Spleen (tissue), 11 donors: ENCODE results near the gene UGT1A5. TPM values are rescaled to one million over a fixed set of nuclear protein-coding genes. Genes with fewer than 3 reads are reported as not detected.

ENCODE experiments used
- DNase-seq: peaks from one replicate; pipeline ENCODE4 v3.0.0-alpha.2; 2020
- H3K27ac ChIP-seq, 8 donors: fragments of 200-600 bp; sonication (generic) in 7 of 8; 1 replicate in 4 of 8; 2 replicates in 4 of 8; pipeline versions ENCODE4 v1.5.0 to v1.8.0; 2016 to 2021; ENCODE audit warnings: inconsistent platforms in 4 of 8, mild to moderate bottlenecking in 4 of 8, moderate library complexity in 1 of 8
- H3K27me3 ChIP-seq, 7 donors: fragments of 200-600 bp; sonication (generic) in 6 of 7; replicated peaks in 1 of 7; 1 replicate in 4 of 7; 2 replicates in 3 of 7; pipeline versions ENCODE4 v1.5.0 to v1.8.0; 2016 to 2021; ENCODE audit warnings: inconsistent platforms in 3 of 7, mild to moderate bottlenecking in 1 of 7
- H3K36me3 ChIP-seq, 6 donors: fragments of 200-600 bp; sonication (generic) in 5 of 6; 1 replicate in 4 of 6; 2 replicates in 2 of 6; pipeline versions ENCODE4 v1.5.0 to v1.8.0; 2016 to 2021; ENCODE audit warnings: inconsistent platforms in 2 of 6
- H3K4me1 ChIP-seq, 6 donors: fragments of 200-600 bp; sonication (generic) in 5 of 6; 1 replicate in 3 of 6; 2 replicates in 3 of 6; pipeline versions ENCODE4 v1.5.0 to v1.8.0; 2016 to 2021; ENCODE audit warnings: inconsistent platforms in 3 of 6
- H3K4me3 ChIP-seq, 8 donors: fragments of 200-600 bp; sonication (generic) in 7 of 8; 1 replicate in 4 of 8; 2 replicates in 4 of 8; pipeline versions ENCODE4 v1.5.0 to v1.8.0; 2016 to 2021; ENCODE audit warnings: inconsistent platforms in 4 of 8, mild to moderate bottlenecking in 4 of 8, moderate library complexity in 2 of 8
- H3K9me3 ChIP-seq, 8 donors: fragments of 200-600 bp; sonication (generic) in 7 of 8; 1 replicate in 4 of 8; 2 replicates in 4 of 8; pipeline versions ENCODE4 v1.5.0 to v1.8.0; 2016 to 2021; ENCODE audit warnings: inconsistent platforms in 4 of 8
- POLR2A ChIP-seq, 3 donors: fragments of 450-650 bp; IDR thresholded peaks; one replicate each; pipeline ENCODE4 v1.5.1; 2017; ENCODE audit warnings: antibody characterized with exemption in 3 of 3, mild to moderate bottlenecking in 1 of 3
- POLR2AphosphoS5 ChIP-seq, 3 donors: sonication (generic); formaldehyde crosslinking; IDR thresholded peaks; one replicate each; pipeline ENCODE4 v1.5.1; 2017; ENCODE audit warnings: antibody characterized with exemption in 3 of 3
- WGBS, 5 donors: extraction: QIAGEN DNeasy Blood & Tissue Kit in 3 of 5; methylation state at CpG; one replicate each; pipeline versions ENCODE4 v1.1.5 to v1.1.7; 2013 to 2018; 5-methylcytosine and 5-hydroxymethylcytosine counted together
- intact Hi-C: fragments of 100-400 bp; cut with DNase I; formaldehyde crosslinking; loops from one replicate; pipeline ENCODE4 v1.15.0; 2023; ENCODE audit warnings: low total_unique reads
- polyA plus RNA-seq, 3 donors: library from polyadenylated mRNA; stranded (reverse); fragments of 200-250 nt; gene quantifications; one replicate each; pipeline ENCODE4 v1.2.1, GENCODE V29; 2013
- total RNA-seq, 7 donors: library from RNA; depleted of rRNA in 3 of 7; stranded (reverse); fragments of >200 nt in 3 of 7; fragmentation: NEBNext Ultra II Directional in 4 of 7; extraction: Animal tissue kit (Norgen Biotek cat#: 25700) in 4 of 7; gene quantifications; one replicate each; pipeline versions ENCODE4 v1.1.0 to v1.2.1, GENCODE V29; 2016 to 2021
- TF ChIP-seq, protein P1 (sequence below), 11 experiments: fragments of 200-600 bp in 7 of 11; fragments of 450-650 bp in 4 of 11; sonication (generic) in 4 of 11; IDR thresholded peaks in 8 of 11; conservative IDR thresholded peaks in 3 of 11; 1 replicate in 7 of 11; 2 replicates in 4 of 11; pipeline versions ENCODE4 v1.4.0 to v1.8.0; 2016 to 2021; ENCODE audit warnings: antibody characterized with exemption in 11 of 11, inconsistent platforms in 4 of 11, mild to moderate bottlenecking in 1 of 11
- donor health status: healthy with polysubstance abuse.
- donor health status: DM: no; HTN: no; CAD: no; lungs with moderate emphysema.
- donor health status: DM: no; HTN: no; CAD: no.
- donor health status: Bipolar disorder and iron deficiency.
- donor health status: healthy.
- donor health status: DM: no; HTN: no; CAD: no.
- donor health status: DM: yes; HTN: yes; CAD: no.

UGT1A5 gene
- total and polyA plus RNA-seq, 10 donors = not detected

DNA sequence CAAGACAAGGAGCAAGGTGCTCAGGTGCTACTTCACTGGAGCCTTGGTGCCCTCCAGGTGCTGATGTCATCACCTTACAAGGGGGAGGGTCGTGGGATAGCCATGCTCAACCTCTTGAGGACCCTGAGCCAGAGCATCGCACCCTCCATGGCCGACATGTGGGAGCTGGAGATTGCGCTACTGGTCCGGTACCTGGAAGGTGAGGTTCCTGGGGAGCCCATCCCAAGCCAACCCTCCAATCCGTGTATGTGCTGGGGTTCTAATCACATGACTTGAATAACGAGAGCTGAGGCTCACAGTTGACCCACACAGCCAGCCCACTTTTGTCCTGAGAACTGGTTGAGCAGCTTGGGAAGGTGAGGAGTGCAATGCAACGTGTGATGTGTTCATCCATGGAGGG is 91.3 kb downstream of the UGT1A5 start:
- no peak overlapping the region for H3K4me3 ChIP-seq
- intact Hi-C loops = no loop called here
- TF ChIP-seq POLR2AphosphoS5 (IDR thresholded peaks at IDR 0.05) (no peak), POLR2A (IDR thresholded peaks at IDR 0.05) (no peak)
- TF ChIP-seq, protein P1, sequence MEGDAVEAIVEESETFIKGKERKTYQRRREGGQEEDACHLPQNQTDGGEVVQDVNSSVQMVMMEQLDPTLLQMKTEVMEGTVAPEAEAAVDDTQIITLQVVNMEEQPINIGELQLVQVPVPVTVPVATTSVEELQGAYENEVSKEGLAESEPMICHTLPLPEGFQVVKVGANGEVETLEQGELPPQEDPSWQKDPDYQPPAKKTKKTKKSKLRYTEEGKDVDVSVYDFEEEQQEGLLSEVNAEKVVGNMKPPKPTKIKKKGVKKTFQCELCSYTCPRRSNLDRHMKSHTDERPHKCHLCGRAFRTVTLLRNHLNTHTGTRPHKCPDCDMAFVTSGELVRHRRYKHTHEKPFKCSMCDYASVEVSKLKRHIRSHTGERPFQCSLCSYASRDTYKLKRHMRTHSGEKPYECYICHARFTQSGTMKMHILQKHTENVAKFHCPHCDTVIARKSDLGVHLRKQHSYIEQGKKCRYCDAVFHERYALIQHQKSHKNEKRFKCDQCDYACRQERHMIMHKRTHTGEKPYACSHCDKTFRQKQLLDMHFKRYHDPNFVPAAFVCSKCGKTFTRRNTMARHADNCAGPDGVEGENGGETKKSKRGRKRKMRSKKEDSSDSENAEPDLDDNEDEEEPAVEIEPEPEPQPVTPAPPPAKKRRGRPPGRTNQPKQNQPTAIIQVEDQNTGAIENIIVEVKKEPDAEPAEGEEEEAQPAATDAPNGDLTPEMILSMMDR (IDR thresholded peaks at IDR 0.05 in 8 of 11, conservative IDR thresholded peaks at IDR 0.05 in 3 of 11) = no peak
- no peaks in the 10 kb centered on the region for H3K36me3 ChIP-seq
- H3K4me1 ChIP-seq = no peaks in the 10 kb centered on the region
- H3K27me3 ChIP-seq = peaks cover 0 to 42% (median 0%) of the 10 kb centered on the region in 7 donors
- no peak overlapping the region for H3K27ac ChIP-seq
- 64 to 76% (median 67%) methylated on average over 7 to 8 of the region's 8 CpGs for WGBS, 5 donors
- H3K9me3 ChIP-seq = no peaks in the 10 kb centered on the region
- DNase-seq = peak; percentile 29

DNA sequence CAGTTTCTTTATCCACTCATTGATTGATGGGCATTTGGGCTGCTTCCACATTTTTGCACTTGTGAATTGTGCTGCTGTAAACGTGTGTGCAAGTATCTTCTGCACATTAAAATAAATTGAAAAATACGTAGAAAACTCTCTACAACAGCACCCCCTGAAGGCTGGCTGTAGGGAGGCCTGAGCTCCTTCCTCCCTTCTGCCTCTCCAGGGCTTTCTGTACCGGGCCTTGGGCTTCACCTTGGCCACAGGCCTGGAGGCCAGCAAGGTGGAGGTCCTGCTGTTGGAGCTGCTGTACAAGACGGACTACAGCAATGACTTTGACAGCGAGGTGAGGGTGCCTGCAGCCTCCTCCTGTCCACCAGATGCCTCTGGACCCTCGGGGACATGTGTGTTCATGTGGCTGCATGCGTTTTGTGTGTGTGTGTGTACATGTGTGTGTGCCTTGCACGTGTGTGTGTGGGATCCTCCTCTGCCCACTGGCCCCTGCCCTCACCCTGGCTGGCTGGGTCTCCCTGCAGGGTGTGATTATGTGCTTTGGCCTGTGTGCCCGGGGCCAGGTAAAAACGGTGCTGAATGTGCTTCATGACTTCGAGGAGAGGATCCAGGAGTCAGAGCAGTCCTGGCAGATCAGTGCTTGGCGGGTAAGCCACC is 94.6 kb downstream of the UGT1A5 start:
- TF ChIP-seq, protein P1 (IDR thresholded peaks at IDR 0.05 in 8 of 11, conservative IDR thresholded peaks at IDR 0.05 in 3 of 11) = no peak
- no peak for TF ChIP-seq POLR2A (IDR thresholded peaks at IDR 0.05)
- no peak overlapping the region for H3K4me3 ChIP-seq
- H3K27ac ChIP-seq = no peak overlapping the region
- H3K27me3 ChIP-seq = peaks cover 0 to 61% (median 0%) of the 10 kb centered on the region in 7 donors
- H3K4me1 ChIP-seq = no peaks in the 10 kb centered on the region
- H3K36me3 ChIP-seq = no peaks in the 10 kb centered on the region
- no peaks in the 10 kb centered on the region for H3K9me3 ChIP-seq
- peak; percentile 56 for DNase-seq
- intact Hi-C loops = no loop called here
- 60 to 82% (median 73%) methylated on average over 9 to 12 of the region's 12 CpGs for WGBS, 5 donors

DNA sequence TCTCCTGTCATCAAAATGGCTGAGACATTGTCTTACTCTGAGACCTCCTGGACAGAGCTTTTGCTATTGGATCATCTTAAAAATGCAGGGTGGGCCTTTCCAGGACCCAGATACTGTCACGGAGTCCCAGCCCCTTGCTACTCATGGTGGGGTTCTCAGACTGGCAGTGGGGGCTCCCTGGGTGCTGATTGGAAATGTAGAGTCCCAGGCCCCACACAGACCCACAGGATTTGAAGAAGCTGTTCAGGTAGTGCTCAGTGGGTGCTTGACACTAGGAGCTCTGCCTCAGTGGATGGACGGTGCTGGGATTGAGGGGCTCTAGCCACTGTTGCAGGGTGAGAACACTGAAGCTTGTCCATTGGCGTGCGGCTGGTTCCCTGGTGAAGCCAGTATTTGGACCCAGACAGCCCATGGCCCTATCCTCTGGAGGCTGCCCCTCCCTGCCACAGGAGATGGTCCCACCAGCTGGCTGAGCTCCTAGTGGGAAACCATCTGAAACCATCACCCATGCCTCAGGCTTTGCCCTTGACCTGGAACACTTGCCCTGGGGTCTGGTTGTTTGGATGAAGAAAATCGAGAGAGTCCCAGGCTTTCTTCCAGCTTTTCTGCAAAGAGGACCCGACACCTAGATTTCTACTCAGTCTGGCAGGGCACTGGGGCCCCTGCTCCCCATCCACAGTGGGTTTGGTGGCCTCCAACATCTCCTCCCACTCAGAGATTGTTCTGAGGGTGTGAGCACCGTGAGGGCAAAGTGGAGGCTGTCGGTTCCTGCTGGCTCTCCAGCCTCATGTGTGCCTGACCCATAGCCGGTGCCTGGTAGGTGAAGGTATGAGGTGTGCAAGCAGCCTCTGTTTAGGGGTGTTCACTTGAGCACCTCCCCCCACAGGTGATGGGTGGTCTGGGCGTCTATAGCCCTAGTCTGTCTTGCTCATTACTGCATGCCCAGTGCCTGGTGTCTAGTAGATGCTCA is 95.5 kb downstream of the UGT1A5 start:
- Histone ChIP-seq H3K27me3 (peaks cover 0 to 56% (median 0%) of the 10 kb centered on the region in 7 donors), H3K4me3 (no peak overlapping the region), H3K27ac (no peak overlapping the region), H3K9me3 (no peaks in the 10 kb centered on the region), H3K36me3 (no peaks in the 10 kb centered on the region), H3K4me1 (no peaks in the 10 kb centered on the region)
- TF ChIP-seq, protein P1 (IDR thresholded peaks at IDR 0.05 in 8 of 11, conservative IDR thresholded peaks at IDR 0.05 in 3 of 11) = no peak
- TF ChIP-seq POLR2AphosphoS5 (IDR thresholded peaks at IDR 0.05) (no peak), POLR2A (IDR thresholded peaks at IDR 0.05) (no peak)
- intact Hi-C loops = no loop called here
- 67 to 84% (median 75%) methylated on average over 6 to 10 of the region's 10 CpGs for WGBS, 5 donors
- DNase-seq = peak; percentile 49

DNA sequence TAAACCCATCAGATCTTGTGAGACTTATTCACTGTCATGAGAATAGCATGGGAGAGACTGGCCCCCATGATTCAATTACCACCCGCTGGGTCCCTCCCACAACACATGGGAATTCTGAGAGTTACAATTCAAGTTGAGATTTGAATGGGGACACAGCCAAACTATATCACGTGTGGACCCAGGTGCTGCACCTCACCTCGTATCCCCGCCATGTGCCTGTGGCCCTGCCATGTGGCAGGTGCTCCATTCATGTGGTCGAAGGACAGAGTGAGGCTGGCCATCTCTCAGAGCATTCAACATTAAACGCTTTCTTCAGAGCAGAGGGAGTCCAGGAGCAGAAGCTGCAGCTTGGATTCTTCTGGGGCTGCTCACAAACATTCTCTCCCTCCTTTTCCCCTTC is 97.7 kb downstream of the UGT1A5 start:
- H3K9me3 ChIP-seq = no peaks in the 10 kb centered on the region
- no peak overlapping the region for H3K27ac ChIP-seq
- H3K27me3 ChIP-seq = peaks cover 0 to 49% (median 0%) of the 10 kb centered on the region in 7 donors
- no peaks in the 10 kb centered on the region for H3K4me1 ChIP-seq
- intact Hi-C loops = no loop called here
- TF ChIP-seq POLR2A (IDR thresholded peaks at IDR 0.05) (no peak), POLR2AphosphoS5 (IDR thresholded peaks at IDR 0.05) (no peak)
- TF ChIP-seq, protein P1 (IDR thresholded peaks at IDR 0.05 in 8 of 11, conservative IDR thresholded peaks at IDR 0.05 in 3 of 11) = no peak
- no peak overlapping the region for H3K4me3 ChIP-seq
- 86 to 94% (median 89%) methylated on average over 6 of the region's 6 CpGs for WGBS, 5 donors
- H3K36me3 ChIP-seq = no peaks in the 10 kb centered on the region
- no peak for DNase-seq
